HepG2 (cell line): ENCODE data around the gene AIF1. TPM values are rescaled to one million over a fixed set of nuclear protein-coding genes. Genes with fewer than 3 reads are reported as not detected.

Source experiments
- ARID2 ChIP-seq: sonication (generic); formaldehyde crosslinking; IDR thresholded peaks from 2 replicates; pipeline ENCODE4 v1.8.1; 2022; ENCODE audit warnings: mild to moderate bottlenecking, missing genetic modification reagents, borderline replicate concordance
- HIVEP1 ChIP-seq: sonication (generic); formaldehyde crosslinking; IDR thresholded peaks from 2 replicates; pipeline ENCODE4 v1.4.0; 2020; ENCODE audit warnings: mild to moderate bottlenecking, missing genetic modification reagents
- HNRNPUL1 ChIP-seq: fragments of 200-400 bp; formaldehyde crosslinking; IDR thresholded peaks from 2 replicates; pipeline ENCODE4 v1.6.1; 2017; ENCODE audit warnings: low read depth, mild to moderate bottlenecking, low read length, moderate library complexity
- MBNL3 ChIP-seq: fragments of 250-450 bp; sonication (Bioruptor Pico); conservative IDR thresholded peaks from 2 replicates; pipeline ENCODE4 v1.8.0; 2022; ENCODE audit warnings: mild to moderate bottlenecking, inconsistent platforms
- MTA3 ChIP-seq: sonication (generic); formaldehyde crosslinking; IDR thresholded peaks from 2 replicates; pipeline ENCODE4 v1.4.0; 2020; ENCODE audit warnings: missing genetic modification reagents
- POLR2A ChIP-seq, 2 experiments: IDR thresholded peaks; 2 replicates each; pipeline ENCODE4 v1.6.1; 2011; ENCODE audit warnings: low read depth in 2 of 2, low read length in 2 of 2, mild to moderate bottlenecking in 1 of 2, moderate library complexity in 1 of 2; ENCODE audit not compliant: insufficient read depth in 1 of 2
- SP2 ChIP-seq: sonication (generic); formaldehyde crosslinking; IDR thresholded peaks from 2 replicates; pipeline ENCODE4 v1.5.1; 2020; ENCODE audit warnings: mild to moderate bottlenecking, missing genetic modification reagents
- STAG1 ChIP-seq: sonication (generic); formaldehyde crosslinking; IDR thresholded peaks from 2 replicates; pipeline ENCODE4 v1.4.0; 2020; ENCODE audit warnings: missing genetic modification reagents
- TARDBP ChIP-seq: sonication (generic); formaldehyde crosslinking; IDR thresholded peaks from 2 replicates; pipeline ENCODE4 v1.8.0; 2022; ENCODE audit warnings: mild to moderate bottlenecking, missing genetic modification reagents
- THAP8 ChIP-seq: sonication (generic); formaldehyde crosslinking; IDR thresholded peaks from 2 replicates; pipeline ENCODE4 v1.5.1; 2020; ENCODE audit warnings: missing genetic modification reagents, mild to moderate bottlenecking, borderline replicate concordance
- TOE1 ChIP-seq: sonication (generic); formaldehyde crosslinking; IDR thresholded peaks from 2 replicates; pipeline ENCODE4 v1.4.0; 2020; ENCODE audit warnings: mild to moderate bottlenecking, missing genetic modification reagents
- ZBTB46 ChIP-seq: sonication (generic); formaldehyde crosslinking; IDR thresholded peaks from 2 replicates; pipeline ENCODE4 v1.4.0; 2020; ENCODE audit warnings: mild to moderate bottlenecking, missing genetic modification reagents, borderline replicate concordance
- ZC3H4 ChIP-seq: sonication (generic); formaldehyde crosslinking; IDR thresholded peaks from 2 replicates; pipeline ENCODE4 v1.4.0; 2020; ENCODE audit warnings: missing genetic modification reagents, borderline replicate concordance
- ZNF329 ChIP-seq: sonication (generic); formaldehyde crosslinking; IDR thresholded peaks from 2 replicates; pipeline ENCODE4 v1.9.0; 2021; ENCODE audit warnings: low read depth, mild to moderate bottlenecking, missing genetic modification reagents
- ZNF407 ChIP-seq: sonication (generic); formaldehyde crosslinking; IDR thresholded peaks from one replicate; pipeline ENCODE4 v1.5.1; 2020; ENCODE audit warnings: mild to moderate bottlenecking, missing genetic modification reagents; ENCODE audit errors: not compliant biosample characterization
- ZSCAN20 ChIP-seq: sonication (generic); formaldehyde crosslinking; IDR thresholded peaks from 2 replicates; pipeline ENCODE4 v1.4.0; 2020; ENCODE audit warnings: missing genetic modification reagents, mild to moderate bottlenecking, borderline replicate concordance
- polyA plus RNA-seq, 8 experiments: library from polyadenylated mRNA; depleted of rRNA in 3 of 8; stranded (reverse) in 7 of 8; unstranded in 1 of 8; fragments of >200 nt; fragmentation: Illumina TruSeq in 4 of 8; extraction: Trizol in 4 of 8; gene quantifications; 2 replicates each; pipeline versions ENCODE4 v1.2.1 to v1.2.3, GENCODE V29; 2011 to 2016; ENCODE audit warnings: low read depth in 4 of 8, missing spikeins in 1 of 8, mixed read lengths in 1 of 8; ENCODE audit not compliant: insufficient read depth in 1 of 8
- total RNA-seq, 5 experiments: library from RNA; depleted of rRNA; stranded (reverse); fragments of >200 nt; fragmentation: Illumina TruSeq; extraction: Trizol; gene quantifications; 2 replicates each; pipeline ENCODE4 v1.2.3, GENCODE V29; 2016; ENCODE audit warnings: low read depth in 1 of 5
- TF ChIP-seq, protein P1 (sequence below): conservative IDR thresholded peaks from 2 replicates; pipeline ENCODE4 v1.6.1; 2018; ENCODE audit warnings: missing genetic modification reagents

The AIF1 gene
- total and polyA plus RNA-seq, 2 of the 13 experiments (the other 11 are each of a cell fraction or from before 2014, with no cell fraction given), result 1.5 TPM; not detected in 1

DNA sequence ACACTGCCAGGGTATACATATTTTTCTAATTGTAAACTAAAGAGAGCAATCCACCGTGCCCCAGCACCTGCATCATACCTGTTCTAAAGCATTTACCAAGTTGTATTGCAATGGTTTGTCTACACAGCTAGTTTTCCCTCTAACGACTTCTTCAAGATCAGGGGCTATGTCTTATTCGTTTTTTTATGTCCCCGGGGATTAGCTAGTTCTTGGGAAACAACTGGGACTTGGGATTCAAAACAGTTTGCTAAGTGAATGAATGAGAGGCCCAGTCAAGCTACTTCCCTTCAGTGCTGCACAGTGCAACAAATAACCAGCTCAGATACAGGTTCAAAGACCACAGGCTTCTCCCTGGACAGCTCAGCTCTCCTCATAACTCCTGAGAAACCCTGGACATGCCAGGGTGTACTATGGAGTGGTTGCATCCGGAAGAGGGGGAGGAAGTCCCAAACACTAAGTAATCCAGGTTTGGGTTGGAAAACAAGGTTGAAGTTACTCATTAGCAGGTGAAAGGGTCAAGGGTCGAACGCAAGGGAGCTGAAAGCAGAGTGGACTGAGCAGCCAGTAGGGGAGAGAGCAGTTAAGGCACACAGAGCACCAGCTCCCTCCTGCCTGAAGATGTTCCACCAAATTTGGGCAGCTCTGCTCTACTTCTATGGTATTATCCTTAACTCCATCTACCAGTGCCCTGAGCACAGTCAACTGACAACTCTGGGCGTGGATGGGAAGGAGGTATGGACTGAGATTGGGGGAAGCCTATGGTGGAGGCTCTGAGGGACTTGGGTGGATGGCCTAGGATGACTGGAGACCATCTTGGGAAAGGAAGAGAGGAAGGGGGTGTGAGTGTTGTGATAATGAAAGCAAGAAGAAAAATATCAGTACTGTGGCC is 40.6 kb downstream of the AIF1 start, which contains the start of gene APOM (continued):
- TF ChIP-seq ZNF407 (CRISPR knock-in tag) (peak; percentile 54), HIVEP1 (CRISPR knock-in tag) (peak; percentile 93), ZC3H4 (CRISPR knock-in tag) (no peak), THAP8 (CRISPR knock-in tag) (0 out of 2 replicates have a peak, but pooled peaks have one; percentile 74), POLR2A (IDR thresholded peaks at IDR 0.05; ENCODE audit: insufficient read depth in 1 of 2, low read depth in 2 of 2, low read length in 2 of 2) (peak in 1 of 2 experiments; percentile 99; a peak in 2 of 4 replicates), ARID2 (CRISPR knock-in tag) (peak; percentile 99), ZBTB46 (CRISPR knock-in tag) (no peak), ZSCAN20 (peak; percentile 82), MTA3 (CRISPR knock-in tag) (no peak), TARDBP (CRISPR knock-in tag) (peak; percentile 97), HNRNPUL1 (no peak), TOE1 (no peak), ZNF329 (CRISPR knock-in tag) (0 out of 2 replicates have a peak, but pooled peaks have one; percentile 73), SP2 (peak; percentile 39; the same call in 1 of the 2 replicates), STAG1 (peak; percentile 34; the same call in 1 of the 2 replicates), MBNL3 (CRISPR knock-in tag) (no peak)
- TF ChIP-seq, protein P1, sequence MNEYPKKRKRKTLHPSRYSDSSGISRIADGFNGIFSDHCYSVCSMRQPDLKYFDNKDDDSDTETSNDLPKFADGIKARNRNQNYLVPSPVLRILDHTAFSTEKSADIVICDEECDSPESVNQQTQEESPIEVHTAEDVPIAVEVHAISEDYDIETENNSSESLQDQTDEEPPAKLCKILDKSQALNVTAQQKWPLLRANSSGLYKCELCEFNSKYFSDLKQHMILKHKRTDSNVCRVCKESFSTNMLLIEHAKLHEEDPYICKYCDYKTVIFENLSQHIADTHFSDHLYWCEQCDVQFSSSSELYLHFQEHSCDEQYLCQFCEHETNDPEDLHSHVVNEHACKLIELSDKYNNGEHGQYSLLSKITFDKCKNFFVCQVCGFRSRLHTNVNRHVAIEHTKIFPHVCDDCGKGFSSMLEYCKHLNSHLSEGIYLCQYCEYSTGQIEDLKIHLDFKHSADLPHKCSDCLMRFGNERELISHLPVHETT, result no peak; the same call in 1 of the 2 replicates
